GM18873 (cell line): Measurements from ENCODE around the gene BANP.
"Not testable (repeated sequence)": the region's sequence is repeated elsewhere in the genome, so short reads cannot be mapped to it uniquely, and the experiment has no call there.

Experiments
- ATAC-seq: cut with Tn5 transposase; IDR thresholded peaks from one replicate; pipeline ENCODE4 v1.9.1; 2021; ENCODE audit warnings: mild to moderate bottlenecking, moderate library complexity, moderate number of reproducible peaks; ENCODE audit not compliant: unreplicated experiment, low FRiP score

The BANP gene

DNA sequence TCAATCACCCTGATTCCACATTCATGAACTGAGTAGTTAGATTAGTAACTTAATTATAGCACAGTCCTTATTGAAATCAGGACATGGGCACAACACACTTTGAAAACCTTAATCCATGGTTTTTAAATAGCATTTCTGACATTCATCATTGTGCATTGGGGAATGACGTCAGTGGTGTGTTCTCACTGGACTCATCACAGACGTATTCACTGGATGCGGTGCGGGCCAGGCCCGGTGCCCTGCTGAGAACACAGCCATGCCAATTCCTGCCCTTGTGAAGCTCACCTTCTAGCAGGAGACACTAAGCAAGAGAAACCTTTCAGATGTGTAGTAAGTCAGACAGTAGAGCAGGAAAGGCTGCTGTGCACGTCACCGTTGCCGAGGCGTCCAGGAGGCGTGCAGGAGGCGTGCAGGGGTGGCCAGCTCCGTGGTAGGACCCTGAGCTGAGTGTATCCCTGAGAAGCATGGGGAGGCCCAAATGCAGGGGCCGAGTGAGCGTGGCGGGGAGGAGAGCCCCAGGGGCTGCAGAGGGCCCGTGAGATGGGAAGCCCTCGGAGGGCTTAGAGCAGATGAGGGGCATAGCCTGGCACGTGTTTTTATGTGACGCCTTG lies 12.9 kb downstream of the BANP start:
- ATAC-seq = no peak

DNA sequence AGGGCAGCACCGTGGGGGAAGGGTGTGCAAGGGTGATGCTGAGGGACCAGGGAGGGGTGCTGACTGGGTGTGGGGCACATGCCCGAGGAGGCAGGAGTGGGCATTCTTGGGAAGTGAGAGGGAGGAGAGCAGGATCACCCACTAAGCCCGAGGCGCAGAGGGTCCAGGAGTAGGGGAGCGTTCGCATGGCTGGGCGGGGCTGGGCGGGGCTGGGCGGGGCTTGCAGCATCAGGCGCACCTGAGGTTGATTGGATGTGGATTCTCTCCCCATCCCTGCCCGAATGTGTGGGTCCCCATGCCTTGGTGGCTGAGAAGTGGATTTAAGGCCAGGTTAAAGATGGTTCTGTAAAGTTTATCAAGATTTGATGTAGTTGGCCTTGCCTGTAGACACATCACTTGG lies 14.2 kb downstream of the BANP start:
- ATAC-seq = no peak

DNA sequence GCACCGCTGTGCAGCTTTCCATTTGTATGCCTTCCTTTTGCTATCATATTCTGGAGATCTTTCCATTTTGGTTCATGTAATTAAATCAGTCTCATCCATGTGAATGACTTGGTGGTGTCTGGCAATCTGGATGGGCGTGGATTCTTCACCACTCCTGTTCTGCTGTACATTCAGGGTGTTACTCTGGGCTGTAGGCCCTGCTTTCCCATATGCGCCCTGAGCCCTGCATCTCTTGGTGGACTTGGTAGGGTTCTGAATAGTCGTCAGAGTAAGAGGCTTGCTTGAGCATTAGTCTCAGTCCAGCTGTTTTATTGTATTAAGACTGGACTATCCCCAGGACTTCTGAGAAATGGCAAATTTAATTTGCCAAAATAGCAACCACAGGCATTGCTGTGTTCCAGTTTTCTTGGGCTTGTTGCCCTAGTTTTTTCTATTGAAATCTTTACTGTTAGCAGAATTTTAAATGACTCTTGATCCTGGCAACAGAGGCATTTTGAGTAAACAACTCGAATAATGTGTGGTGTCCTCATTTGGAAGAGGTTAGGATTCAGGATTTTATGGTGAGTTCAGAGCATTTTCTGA lies 14.9 kb downstream of the BANP start:
- no peak for ATAC-seq

DNA sequence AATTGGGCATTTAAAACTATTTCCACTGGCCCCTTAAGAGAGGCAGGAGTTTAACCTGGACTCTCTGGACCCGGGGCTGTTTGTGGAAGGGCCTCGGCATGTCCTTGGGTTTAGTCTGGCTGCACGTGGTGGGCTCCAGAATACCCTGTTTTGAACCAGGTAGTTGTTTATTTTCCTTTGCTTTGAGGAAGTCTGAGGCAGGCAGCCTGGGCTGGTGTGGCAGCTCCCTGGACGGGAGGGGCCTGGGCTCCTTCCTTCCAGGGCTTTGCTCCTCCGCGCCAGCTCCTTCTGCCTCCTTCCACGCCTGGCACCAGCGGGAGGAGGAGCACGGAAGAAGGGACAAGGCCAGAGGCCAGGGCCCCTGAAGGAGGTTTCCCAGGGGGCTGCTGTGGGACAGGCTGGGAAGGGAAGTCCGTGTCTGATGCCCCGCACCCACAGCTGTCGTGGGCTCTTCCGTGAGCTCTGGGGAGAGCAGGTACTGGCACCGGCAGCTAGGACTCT lies 15.5 kb downstream of the BANP start:
- ATAC-seq = no peak

DNA sequence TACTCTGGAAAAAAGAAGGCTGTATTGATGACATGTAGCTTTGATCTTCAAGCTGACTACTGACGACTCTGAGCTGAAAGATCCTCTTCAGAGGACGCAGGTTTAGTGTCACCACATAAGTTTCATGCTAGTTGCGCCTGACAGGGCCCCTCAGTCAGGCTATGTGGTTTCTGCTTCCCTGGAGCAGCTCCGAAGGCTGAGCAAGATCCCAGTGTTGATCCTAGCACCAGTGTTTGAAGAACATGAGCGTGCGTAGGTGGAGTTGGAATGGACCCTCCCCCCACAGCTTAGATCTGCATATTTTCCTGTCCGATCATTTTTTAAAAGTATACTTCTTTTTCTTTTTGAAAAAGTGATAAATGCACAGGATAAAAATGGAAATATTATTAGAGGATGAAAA lies 17.3 kb downstream of the BANP start:
- ATAC-seq = no peak

DNA sequence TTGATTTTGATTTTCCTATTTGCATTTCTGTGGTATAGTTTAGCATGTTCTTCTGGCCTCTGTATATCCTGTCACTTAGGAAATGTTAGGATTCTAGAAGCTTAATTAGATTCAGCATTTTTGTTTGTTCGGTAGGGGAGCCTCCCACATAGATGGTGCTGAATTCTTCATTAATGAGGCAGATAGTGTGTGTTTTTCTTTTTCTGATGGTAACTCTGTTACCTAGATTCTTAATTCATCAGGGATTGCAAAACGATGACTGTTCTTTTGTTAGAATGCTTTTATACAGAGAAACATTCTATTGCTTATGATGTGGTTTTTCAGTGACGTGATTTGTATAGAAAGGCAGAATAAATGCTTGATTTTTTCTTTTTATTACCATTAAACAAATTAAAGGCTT lies 19.0 kb downstream of the BANP start:
- no peak for ATAC-seq

DNA sequence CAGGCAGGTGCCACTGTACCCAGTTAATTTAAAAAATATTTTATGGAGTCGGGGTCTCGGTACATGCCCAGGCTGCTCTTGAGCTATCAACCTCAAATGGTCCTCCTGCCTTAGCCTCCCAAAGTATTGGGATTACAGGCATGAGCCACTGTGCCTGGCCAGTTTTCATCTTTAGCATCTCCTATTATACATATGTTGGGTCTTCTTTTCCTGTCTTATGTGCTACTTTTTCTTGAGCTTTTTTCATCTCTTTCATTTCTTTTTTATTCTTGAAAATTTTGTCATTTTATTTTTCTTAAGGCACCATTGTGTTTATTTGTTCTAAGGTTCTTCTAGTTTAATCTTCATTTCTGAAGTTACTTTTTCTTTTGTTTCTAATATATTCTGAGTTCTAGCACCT lies 20.7 kb downstream of the BANP start:
- no peak for ATAC-seq

DNA sequence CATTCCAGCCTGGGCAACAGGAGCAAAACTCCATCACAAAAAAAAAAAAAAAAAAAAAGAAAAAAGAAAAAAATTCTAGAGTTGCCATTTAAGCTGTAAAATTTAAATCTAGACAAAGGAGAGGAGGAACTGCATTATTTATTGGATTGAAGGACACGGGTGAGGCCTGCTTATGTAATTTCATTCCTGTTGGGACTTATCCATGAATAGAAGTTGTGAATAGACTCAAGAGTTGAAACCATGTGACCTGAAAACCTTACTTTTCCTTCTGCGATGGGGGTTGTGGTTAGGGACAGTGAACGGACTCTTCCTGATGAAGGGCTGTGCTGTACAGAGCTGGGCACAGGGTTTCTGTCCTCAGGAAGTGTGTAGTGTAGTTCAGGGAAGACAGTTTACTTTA lies 22.5 kb downstream of the BANP start:
- ATAC-seq = no peak

DNA sequence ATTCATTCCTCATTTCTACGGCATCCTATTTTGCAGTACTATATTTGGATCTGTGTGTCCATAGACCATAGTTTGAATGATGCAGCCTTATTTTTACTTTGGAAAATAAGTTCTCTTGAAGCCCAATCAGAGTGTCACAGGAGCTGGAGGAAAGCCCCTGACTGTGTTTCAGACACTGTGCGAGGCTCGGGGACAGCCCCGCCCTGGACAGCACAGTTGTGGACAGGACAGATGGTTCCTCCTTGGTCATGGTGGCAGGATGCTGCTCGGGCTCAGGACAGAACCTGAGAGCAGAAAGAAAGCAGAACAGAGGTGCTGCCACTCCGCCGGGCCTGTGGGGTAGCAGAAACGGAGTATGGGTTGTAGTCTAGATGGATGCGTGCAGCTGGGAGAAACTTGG lies 22.9 kb downstream of the BANP start:
- no peak for ATAC-seq

DNA sequence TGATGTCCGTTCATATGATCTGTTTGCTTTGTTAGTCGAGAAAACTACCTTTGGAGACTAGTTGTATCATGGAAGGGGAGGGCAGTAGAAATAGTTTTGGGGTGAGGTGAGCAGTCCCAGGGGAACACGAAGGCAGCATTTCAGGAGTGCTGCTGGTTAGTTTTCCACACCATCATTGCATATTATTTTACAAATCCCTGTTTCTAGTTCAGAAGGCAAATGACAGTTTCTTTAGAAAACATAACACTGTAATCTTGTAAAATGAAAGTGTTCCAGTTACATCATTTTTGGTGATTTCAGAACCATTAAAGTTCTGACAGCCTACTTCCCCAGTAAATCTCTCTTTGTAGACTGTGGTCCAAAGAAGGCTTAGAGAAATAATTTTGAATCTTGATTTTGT lies 25.4 kb downstream of the BANP start:
- ATAC-seq = no peak

DNA sequence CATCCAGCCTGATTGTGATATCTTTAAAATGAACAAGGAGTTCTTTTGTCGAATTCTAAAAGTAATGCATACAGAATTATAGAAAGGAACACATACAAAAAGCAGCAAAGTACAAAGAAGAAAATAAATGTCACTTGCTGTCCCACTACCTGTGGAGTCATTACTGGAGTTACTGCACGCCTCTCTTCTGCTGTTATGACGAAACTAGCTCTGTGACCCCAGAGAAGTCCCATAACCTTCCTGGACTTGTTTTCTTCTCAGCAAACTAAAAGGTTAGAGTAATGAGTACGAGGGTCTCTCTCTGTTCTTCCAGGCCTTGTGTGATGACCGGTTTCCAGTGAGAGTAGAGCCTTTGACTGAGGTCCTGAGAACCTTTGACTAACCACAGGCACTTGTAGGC lies 26.9 kb downstream of the BANP start:
- no peak for ATAC-seq

DNA sequence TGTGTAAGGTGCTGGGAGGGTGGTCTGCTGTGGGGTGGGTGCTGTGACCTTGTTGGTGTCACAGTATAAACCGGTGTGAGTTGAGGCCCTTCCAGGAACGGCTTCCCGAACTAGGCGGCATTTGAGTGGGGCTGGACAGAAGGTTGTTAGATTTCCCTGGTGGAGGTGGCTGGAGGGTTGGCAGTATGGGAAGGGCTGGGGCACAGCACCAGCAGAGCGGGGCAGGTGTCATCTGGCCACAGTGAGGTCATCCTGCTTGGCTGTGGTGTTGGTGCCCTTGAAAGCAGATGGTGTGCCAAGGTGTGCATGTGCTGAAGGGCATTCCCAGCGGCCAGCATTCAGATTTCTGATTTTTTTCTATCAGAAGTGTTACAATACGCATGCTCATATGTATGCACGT lies 28.1 kb downstream of the BANP start:
- ATAC-seq = no peak

DNA sequence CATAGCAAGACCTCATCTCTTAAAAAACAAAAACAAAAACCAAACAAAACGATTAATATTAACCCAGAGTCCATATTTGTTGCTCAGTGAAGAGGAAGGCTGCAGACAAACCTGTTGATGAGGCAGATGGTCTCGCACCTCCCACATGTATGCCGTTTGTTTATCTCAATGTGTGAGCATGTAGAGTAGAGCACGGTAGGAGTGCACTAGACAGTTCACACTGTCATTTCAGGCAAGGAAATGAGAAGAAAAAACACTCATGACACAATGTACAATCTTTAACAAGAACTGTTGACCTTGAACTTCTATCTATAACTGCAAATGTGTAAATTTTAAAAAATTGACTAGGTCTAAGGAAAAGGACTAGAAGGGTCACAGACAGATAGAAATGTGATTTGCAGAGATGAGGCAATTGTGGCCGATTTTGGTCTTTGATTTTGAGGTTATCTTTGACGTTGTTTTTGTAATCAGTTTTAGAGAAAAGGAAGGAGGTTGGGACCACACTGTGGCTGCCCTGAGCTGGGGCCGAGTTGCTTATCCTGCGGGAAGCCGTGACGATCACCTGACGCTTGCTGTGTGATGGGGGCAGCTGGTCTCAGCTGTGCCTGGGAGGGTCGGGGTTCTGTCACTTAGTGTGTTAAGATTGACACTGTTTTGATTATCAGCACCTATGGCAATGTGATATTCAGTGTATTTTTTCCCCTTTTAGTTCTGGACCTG lies 28.8 kb downstream of the BANP start:
- ATAC-seq = not testable (repeated sequence)

DNA sequence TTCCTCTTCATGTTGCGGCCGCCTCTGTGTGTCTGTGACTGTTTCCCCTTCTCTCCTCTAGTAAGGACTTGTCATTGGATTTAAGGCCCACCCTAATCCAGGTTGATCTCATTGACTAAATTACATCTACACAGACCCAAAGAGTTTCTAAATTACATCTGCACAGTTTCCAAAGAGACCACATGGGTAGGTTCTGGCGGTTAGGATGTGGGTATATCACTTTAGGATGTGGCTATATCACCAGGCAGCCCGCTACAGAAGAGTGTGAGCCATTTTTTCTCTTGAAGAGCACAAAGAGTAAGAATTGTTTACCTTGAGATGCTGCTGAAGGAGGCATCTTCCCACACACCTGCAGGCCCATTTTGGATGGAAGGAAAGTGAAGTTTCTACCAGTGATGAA lies 30.1 kb downstream of the BANP start:
- ATAC-seq = not testable (repeated sequence)

DNA sequence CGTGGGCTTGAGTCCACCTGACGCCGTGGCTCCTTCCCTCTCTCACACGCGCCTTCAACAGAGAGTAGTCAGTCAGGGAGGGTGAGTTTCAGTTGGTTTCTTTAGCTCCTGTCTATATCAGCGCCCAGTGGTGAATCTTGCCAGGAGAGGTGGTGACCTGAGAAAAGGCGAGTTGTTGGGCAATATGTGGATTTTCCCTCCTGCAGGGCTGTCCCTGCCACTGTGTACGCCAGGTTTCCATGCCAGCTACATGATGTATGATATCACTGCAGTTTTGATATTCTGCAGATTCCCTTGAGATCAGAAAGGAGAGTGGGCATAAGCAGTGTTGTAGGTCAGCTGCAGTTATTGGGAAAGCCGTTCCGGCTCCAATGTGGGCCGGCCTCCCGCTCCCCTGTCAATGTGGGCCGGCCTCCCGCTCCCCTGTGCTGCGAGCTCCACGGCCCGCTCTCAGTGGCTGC lies 31.4 kb downstream of the BANP start:
- no peak for ATAC-seq

DNA sequence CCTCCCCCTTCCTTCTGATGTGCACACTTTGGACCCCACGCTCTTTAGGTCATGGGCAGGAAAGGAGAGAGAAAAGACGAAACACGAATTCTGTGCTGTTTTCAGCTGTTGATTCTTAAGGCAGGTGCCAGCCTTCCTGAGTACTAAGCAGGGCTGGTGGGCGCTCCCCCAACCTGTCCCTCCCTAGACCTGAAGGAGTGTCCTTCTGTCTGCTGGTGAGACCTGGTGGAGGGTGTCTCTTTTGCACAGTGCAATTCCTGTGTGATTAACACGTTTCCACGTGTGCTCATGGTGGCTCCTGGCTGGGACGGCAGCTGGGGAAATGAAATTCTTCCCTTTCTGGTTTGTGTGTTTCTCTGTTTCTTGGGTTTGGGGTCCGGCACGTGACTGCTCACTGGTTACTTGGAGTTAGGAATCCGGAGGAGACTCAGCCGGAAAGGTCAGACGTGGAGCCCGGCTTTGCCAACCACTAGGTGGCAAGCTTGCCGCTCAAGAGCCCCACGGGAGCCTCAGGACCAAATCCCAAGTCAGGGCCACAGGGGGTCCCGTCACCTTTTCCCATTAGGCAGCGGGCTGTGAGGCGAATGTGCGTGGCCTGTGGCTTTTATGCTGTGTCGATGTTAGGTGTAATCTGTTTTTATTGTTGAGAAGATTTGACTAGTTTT lies 32.0 kb downstream of the BANP start:
- ATAC-seq = not testable (repeated sequence)

DNA sequence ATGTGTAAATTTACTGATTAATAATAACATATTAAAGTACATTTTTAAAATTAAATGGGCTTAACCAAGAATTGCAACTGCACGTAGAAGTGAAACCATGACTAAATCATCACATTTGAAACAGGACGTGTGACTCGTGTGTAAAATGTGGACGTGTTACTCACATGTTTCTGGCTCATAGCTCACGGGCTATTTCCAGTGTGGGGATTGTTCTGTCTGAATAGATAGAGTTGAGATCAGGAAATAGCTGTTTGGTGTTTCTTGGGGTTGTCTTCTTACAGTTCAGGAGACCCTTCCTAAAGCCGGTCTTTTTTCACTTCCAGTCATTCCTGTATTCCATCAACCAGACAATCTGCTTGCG lies 32.5 kb downstream of the BANP start:
- not testable (repeated sequence) for ATAC-seq

DNA sequence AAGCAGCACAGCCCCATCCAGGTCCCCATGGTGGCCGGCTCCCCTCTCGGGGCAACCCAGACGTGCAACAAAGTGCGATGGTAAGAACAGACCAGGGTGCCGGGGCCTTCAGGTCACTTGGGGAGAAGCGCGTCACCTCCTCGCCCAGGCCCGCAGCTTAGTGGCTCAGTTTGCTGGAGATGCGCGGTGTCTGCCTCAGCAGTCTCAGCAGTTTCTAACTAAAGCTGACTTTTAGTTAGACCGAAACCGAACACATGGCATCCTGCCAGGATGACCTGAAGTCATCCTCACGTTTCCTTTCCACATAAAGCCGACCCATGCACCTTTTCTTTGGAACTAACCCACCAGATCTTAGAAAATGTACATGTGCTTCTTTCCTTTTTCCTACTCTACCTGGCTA lies 32.9 kb downstream of the BANP start:
- not testable (repeated sequence) for ATAC-seq

DNA sequence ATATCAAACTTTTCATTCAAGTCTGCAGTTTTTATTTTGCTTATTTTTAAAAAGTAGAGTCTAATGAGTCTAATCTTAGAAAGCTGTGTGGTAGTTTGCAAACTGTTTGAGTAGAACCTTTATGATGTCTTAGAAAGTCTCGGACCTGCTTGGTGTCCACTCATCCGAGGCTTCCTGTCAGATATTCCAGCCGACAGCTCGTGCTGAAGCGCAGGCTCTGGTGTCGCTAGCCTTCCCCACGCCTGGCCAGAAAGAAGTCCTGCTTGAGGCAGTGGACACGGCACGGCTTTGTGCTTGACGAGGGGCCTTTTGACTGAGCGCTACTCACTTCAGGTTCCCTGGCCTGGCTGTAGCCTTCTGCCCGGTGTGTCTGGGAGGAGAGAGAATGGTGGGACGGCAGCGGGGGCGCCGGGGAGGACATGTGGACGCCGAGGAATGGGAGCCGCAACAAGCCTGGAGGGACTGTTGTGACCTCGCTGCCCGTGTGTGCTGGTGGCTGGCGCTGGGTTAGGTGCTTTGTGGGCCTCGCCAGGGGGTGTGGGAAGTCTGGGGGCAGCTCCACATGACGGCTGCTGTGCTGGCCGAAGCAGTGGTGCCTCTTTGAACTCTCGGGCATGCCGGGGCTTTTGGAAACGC lies 33.5 kb downstream of the BANP start:
- ATAC-seq = no peak

DNA sequence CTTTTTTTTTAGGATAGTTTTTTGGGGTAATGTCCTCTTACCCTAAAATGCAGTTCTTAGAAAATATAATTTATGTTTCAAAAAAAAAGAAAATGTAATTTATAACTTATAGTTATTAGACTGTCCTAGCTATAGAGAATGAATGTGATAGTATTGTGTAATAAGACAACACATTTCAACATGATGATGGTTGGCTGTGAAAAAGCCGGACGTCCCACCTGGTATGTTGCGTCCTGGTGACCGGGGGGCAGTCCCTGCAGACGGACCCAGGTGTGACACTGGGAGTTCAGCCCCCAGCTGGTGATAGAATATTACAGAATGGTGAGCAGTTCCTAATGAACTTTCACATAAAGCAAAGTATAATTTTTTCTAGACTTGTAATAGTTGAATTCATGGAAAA lies 34.3 kb downstream of the BANP start:
- not testable (repeated sequence) for ATAC-seq

DNA sequence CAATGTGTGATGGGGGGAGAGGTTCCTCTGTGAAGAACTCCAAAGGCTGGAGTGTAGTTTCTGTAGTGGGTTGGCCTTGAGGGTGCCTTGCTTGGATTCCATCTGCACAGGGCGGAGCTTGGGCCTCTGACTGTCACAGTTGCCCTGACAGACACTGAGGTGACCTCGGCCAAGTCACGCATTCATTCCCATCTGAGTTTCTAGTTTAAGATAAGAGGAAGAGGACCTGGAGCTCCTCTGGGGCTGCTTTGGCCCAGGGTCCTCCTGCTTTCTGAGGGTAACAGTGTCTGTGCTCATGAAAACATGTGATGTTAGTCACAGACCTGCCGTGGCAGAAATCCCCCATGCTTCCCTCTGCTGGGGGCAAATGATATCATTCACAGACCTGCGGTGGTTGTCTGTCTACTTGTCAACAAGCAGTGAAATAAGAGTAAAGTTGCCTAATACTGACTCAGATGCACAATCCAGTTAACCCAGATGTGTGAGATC lies 35.2 kb downstream of the BANP start:
- ATAC-seq = not testable (repeated sequence)
